ENCODE results near the gene PSMA3. TPM values are rescaled to one million over a fixed set of nuclear protein-coding genes. Genes with fewer than 3 reads are reported as not detected.

PSMA3 gene
- total RNA-seq, 1 experiment from 2014 or later, result 277 TPM

DNA sequence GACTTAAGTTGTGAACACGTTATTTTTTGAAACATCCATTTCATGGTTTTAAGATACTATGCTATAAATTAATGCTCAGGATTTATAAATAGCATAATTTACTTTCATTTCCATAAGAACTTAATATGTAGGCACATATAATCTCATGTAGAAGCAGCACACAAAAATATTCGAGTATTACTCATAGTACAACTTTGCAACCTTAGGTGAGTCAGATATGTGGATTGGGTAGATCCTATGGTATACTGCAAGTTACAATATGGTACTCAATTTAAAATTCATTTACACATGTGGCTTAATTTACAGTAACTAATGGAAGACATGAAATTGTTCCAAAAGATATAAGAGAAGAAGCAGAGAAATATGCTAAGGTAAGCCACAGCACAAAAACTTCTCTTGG is 26.0 kb downstream of the PSMA3 start:
- TF ChIP-seq, protein P1, sequence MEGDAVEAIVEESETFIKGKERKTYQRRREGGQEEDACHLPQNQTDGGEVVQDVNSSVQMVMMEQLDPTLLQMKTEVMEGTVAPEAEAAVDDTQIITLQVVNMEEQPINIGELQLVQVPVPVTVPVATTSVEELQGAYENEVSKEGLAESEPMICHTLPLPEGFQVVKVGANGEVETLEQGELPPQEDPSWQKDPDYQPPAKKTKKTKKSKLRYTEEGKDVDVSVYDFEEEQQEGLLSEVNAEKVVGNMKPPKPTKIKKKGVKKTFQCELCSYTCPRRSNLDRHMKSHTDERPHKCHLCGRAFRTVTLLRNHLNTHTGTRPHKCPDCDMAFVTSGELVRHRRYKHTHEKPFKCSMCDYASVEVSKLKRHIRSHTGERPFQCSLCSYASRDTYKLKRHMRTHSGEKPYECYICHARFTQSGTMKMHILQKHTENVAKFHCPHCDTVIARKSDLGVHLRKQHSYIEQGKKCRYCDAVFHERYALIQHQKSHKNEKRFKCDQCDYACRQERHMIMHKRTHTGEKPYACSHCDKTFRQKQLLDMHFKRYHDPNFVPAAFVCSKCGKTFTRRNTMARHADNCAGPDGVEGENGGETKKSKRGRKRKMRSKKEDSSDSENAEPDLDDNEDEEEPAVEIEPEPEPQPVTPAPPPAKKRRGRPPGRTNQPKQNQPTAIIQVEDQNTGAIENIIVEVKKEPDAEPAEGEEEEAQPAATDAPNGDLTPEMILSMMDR (conservative IDR thresholded peaks at IDR 0.05), result no peak
- TF ChIP-seq EZH2 (IDR thresholded peaks at IDR 0.05; ENCODE audit: low read depth), result no peak
- no peaks in the 10 kb centered on the region for H3K9me3 ChIP-seq (ENCODE audit: insufficient read depth, low read depth)
- ChIA-PET CTCF (no interaction called here), POLR2A (ENCODE audit: unreplicated experiment) (interaction anchor here (0.6 kb wide), 1 partner anchor 26 kb away, joined by 7 read pairs; the partner anchor contains the start of gene PSMA3)
- no peaks in the 10 kb centered on the region for H3K4me1 ChIP-seq (replicated peaks; ENCODE audit: insufficient read depth)
- peaks cover 38% of the 10 kb centered on the region for H3K36me3 ChIP-seq (ENCODE audit: low read depth)
- DNase-seq, result no peak
- H3F3A ChIP-seq (ENCODE audit: insufficient read depth, low read depth), result peaks cover 41% of the 10 kb centered on the region; the same call in 1 of the 2 replicates
- peaks cover 57% of the 10 kb centered on the region for H4K20me1 ChIP-seq (ENCODE audit: insufficient read depth)
- no peak overlapping the region for H3K4me3 ChIP-seq
- no peaks in the 10 kb centered on the region for H3K27me3 ChIP-seq (ENCODE audit: insufficient read depth, low read depth)
- H3K4me2 ChIP-seq, result no peak overlapping the region
- intact Hi-C loops (cut with micrococcal nuclease; ENCODE audit: unreplicated experiment), result no loop called here
- no TSS peak for BruUV-seq (replicated peaks)
- H3K9me2 ChIP-seq (ENCODE audit: insufficient read depth), result no peaks in the 10 kb centered on the region
- peaks cover 27% of the 10 kb centered on the region for H3K79me2 ChIP-seq (ENCODE audit: low read depth)
- no peak overlapping the region for H2AFZ ChIP-seq
- no peak overlapping the region for H3K27ac ChIP-seq

DNA sequence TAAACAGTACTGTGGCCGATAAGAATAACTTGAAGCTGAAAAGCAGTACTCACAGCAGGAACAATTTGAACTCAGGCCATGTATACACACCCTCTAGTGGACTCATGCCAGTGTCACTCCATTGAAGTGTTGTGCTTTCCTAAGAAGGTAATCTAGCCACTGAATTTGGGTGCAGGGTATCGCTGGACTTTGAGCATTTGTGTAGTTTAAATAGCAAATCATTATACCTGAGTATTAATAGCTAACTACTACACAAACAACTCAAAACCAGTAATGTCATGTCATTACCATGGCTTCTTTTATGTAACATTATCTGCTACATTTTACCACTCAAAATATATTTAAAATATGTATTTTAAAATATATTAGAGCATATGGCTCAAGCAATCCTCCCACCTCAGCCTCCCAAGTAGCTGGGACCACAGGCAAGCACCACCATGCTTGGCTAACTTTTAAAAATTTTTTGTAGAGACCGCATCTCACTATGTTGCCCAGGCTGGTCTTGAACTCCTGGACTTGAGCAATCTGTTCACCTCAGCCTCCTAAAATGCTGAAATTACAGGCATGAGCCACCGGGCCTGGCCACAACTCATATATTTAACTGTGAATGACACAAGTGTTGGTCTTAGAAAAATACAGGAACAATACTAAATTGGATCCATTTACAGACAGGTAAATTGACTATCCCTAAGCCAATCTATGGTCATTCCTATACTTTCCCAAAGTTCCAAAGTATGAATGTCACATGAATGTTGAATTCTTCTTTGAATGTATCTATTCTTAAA is 28.1 kb downstream of the PSMA3 start:
- Histone ChIP-seq H4K20me1 (ENCODE audit: insufficient read depth) (peaks cover 61% of the 10 kb centered on the region), H3K27me3 (ENCODE audit: insufficient read depth, low read depth) (no peaks in the 10 kb centered on the region), H2AFZ (no peak overlapping the region), H3K4me2 (no peak overlapping the region), H3F3A (ENCODE audit: insufficient read depth, low read depth) (peaks cover 47% of the 10 kb centered on the region; the same call in 1 of the 2 replicates), H3K4me1 (replicated peaks; ENCODE audit: insufficient read depth) (no peaks in the 10 kb centered on the region), H3K27ac (no peak overlapping the region), H3K9me2 (ENCODE audit: insufficient read depth) (no peaks in the 10 kb centered on the region), H3K9me3 (ENCODE audit: insufficient read depth, low read depth) (no peaks in the 10 kb centered on the region), H3K79me2 (ENCODE audit: low read depth) (peaks cover 36% of the 10 kb centered on the region), H3K4me3 (no peak overlapping the region), H3K36me3 (ENCODE audit: low read depth) (peaks cover 29% of the 10 kb centered on the region)
- intact Hi-C loops (cut with micrococcal nuclease; ENCODE audit: unreplicated experiment), result no loop called here
- ChIA-PET POLR2A (ENCODE audit: unreplicated experiment) (interaction anchor here (0.6 kb wide), 1 partner anchor 16 kb away, joined by 3 read pairs; no protein-coding TSS in a partner anchor), CTCF (no interaction called here)
- TF ChIP-seq EZH2 (IDR thresholded peaks at IDR 0.05; ENCODE audit: low read depth), result no peak
- TF ChIP-seq, protein P1 (conservative IDR thresholded peaks at IDR 0.05), result 0 out of 2 replicates have a peak, but pooled peaks have one; percentile 18
- BruUV-seq (replicated peaks), result no TSS peak
- DNase-seq, result no peak

DNA sequence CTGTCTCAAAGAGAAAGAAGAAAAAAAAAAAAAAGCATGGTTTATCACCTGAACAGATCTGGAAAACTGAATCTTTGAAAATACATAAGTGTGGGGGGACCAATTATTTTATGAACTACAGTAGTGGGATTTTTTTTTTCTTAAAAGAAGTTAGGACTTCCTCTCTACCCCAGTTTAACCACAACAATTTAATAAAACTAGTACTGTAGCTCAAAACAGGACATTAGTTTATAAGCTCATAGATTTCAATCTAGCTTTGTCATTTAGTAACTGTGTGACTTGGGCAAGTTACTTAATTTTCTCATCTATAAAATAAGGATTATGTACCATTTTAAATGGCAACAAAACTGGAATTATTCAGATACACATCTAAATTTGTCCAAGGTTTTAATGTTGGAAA is 30.2 kb downstream of the PSMA3 start:
- intact Hi-C loops (cut with micrococcal nuclease; ENCODE audit: unreplicated experiment), result no loop called here
- Histone ChIP-seq H3K9me2 (ENCODE audit: insufficient read depth) (no peaks in the 10 kb centered on the region), H3K27ac (peak overlapping the region; percentile 15; the same call in 1 of the 2 replicates), H3K9me3 (ENCODE audit: insufficient read depth, low read depth) (no peaks in the 10 kb centered on the region), H4K20me1 (ENCODE audit: insufficient read depth) (peaks cover 60% of the 10 kb centered on the region), H3K4me3 (no peak overlapping the region), H3K36me3 (ENCODE audit: low read depth) (peaks cover 34% of the 10 kb centered on the region), H3F3A (ENCODE audit: insufficient read depth, low read depth) (peaks cover 42% of the 10 kb centered on the region; the same call in 1 of the 2 replicates), H2AFZ (no peak overlapping the region), H3K4me1 (replicated peaks; ENCODE audit: insufficient read depth) (no peaks in the 10 kb centered on the region), H3K27me3 (ENCODE audit: insufficient read depth, low read depth) (no peaks in the 10 kb centered on the region), H3K79me2 (ENCODE audit: low read depth) (peaks cover 55% of the 10 kb centered on the region), H3K4me2 (no peak overlapping the region)
- TF ChIP-seq, protein P1 (conservative IDR thresholded peaks at IDR 0.05), result no peak
- TF ChIP-seq EZH2 (IDR thresholded peaks at IDR 0.05; ENCODE audit: low read depth), result no peak
- no TSS peak for BruUV-seq (replicated peaks)
- POLR2A ChIA-PET (ENCODE audit: unreplicated experiment), result no interaction called here
- DNase-seq, result no peak
- CTCF ChIA-PET, result interaction anchor here (0.6 kb wide), 1 partner anchor 78 kb away, joined by 3 read pairs; no protein-coding TSS in a partner anchor

Data from PC-9 (cell line).